A549 (cell line): ENCODE data around the gene PJVK. TPM values are rescaled to one million over a fixed set of nuclear protein-coding genes. Genes with fewer than 3 reads are reported as not detected.
A peak's percentile ranks its signal among the peaks of the same experiment; 100 is the strongest.

Experiments used
- ATAC-seq, 2 experiments: fragments of 200-7000 bp in 1 of 2; fragments of >200 bp in 1 of 2; cut with Nextera tagmentation in 1 of 2; cut with Tn5 transposase in 1 of 2; 3 replicates each; pipeline versions ENCODE4 v1.8.0 to v1.9.1; 2018 to 2020; ENCODE audit warnings: mild to moderate bottlenecking in 1 of 2, moderate library complexity in 1 of 2
- CTCF ChIA-PET: fragments of 300-600 bp; sonication (Branson Sonifier 250); formaldehyde crosslinking; extraction: SDS; loops from one replicate; lab custom pipeline; 2021; ENCODE audit warnings: antibody characterized with exemption, inconsistent platforms; lab: Yijun Ruan, JAX
- POLR2A ChIA-PET: fragments of 350-600 bp; formaldehyde crosslinking; extraction: SDS; loops from one replicate; lab custom pipeline; 2021; ENCODE audit warnings: antibody characterized with exemption, inconsistent platforms; lab: Yijun Ruan, JAX
- DNase-seq, 2 experiments: peaks; one replicate each; pipeline versions ENCODE4 v3.0.0 to v3.0.0-alpha.2; 2011 to 2016; ENCODE audit warnings: low read depth in 1 of 2, low spot score in 1 of 2
- FAIRE-seq: peaks from 2 replicates; lab custom pipeline; 2011; peaks lifted over from hg19 to GRCh38; lab: Jason Lieb, UNC
- H3K27ac ChIP-seq, 2 experiments: fragments of >200 bp; sonication (Bioruptor Twin); formaldehyde crosslinking; 3 replicates each; pipeline ENCODE4 v1.5.1; 2016 to 2017
- H3K4me1 ChIP-seq: fragments of >200 bp; sonication (Bioruptor Twin); formaldehyde crosslinking; 3 replicates; pipeline ENCODE4 v1.6.1; 2016
- H3K4me2 ChIP-seq: fragments of >200 bp; sonication (Bioruptor Twin); formaldehyde crosslinking; 3 replicates; pipeline ENCODE4 v1.6.1; 2016
- H3K4me3 ChIP-seq: fragments of >200 bp; sonication (Bioruptor Twin); formaldehyde crosslinking; 3 replicates; pipeline ENCODE4 v1.5.1; 2016
- H3K9me3 ChIP-seq: fragments of >200 bp; sonication (Bioruptor Twin); formaldehyde crosslinking; 3 replicates; pipeline ENCODE4 v1.6.1; 2016
- CHD2 ChIP-seq: fragments of 150-350 bp; IDR thresholded peaks from 2 replicates; pipeline ENCODE4 v1.6.1; 2014; ENCODE audit warnings: low read length; ENCODE audit not compliant: partially characterized antibody
- EHF ChIP-seq: fragments of 250-450 bp; sonication (Bioruptor Pico); IDR thresholded peaks from 2 replicates; pipeline ENCODE4 v1.5.0; 2020; ENCODE audit warnings: mild to moderate bottlenecking
- EHMT2 ChIP-seq: fragments of 200-600 bp; sonication (generic); IDR thresholded peaks from 2 replicates; pipeline ENCODE4 v1.6.1; 2016; ENCODE audit warnings: antibody characterized with exemption, low read depth, mild to moderate bottlenecking, moderate library complexity
- HEYL ChIP-seq: fragments of 250-450 bp; sonication (Bioruptor Pico); IDR thresholded peaks from 2 replicates; pipeline ENCODE4 v1.8.0; 2021; ENCODE audit warnings: mild to moderate bottlenecking, moderate library complexity
- HMGXB4 ChIP-seq: fragments of 250-450 bp; sonication (Bioruptor Pico); IDR thresholded peaks from 2 replicates; pipeline ENCODE4 v1.5.0; 2021; ENCODE audit warnings: mild to moderate bottlenecking, moderate library complexity, borderline replicate concordance
- HOXB5 ChIP-seq: fragments of 250-450 bp; sonication (Bioruptor Pico); IDR thresholded peaks from 2 replicates; pipeline ENCODE4 v1.5.0; 2020; ENCODE audit warnings: mild to moderate bottlenecking, moderate library complexity
- JUN ChIP-seq, 2 experiments: fragments of >200 bp; sonication (Bioruptor Twin); formaldehyde crosslinking; IDR thresholded peaks; 2 replicates in 1 of 2; 3 replicates in 1 of 2; pipeline ENCODE4 v1.6.1; 2016 to 2017
- KDM1A ChIP-seq: fragments of 200-600 bp; sonication (generic); IDR thresholded peaks from 2 replicates; pipeline ENCODE4 v1.6.1; 2016; ENCODE audit warnings: low read depth, mild to moderate bottlenecking
- MAFK ChIP-seq: fragments of 450-650 bp; IDR thresholded peaks from 2 replicates; pipeline ENCODE4 v1.6.1; 2014; ENCODE audit not compliant: partially characterized antibody
- MAX ChIP-seq: IDR thresholded peaks from 2 replicates; pipeline ENCODE4 v1.6.1; 2012
- MYC ChIP-seq: IDR thresholded peaks from 2 replicates; pipeline ENCODE4 v1.6.1; 2012; ENCODE audit warnings: mild to moderate bottlenecking, inconsistent platforms, low read length, improper control_type of control experiment, borderline replicate concordance
- NFE2L2 ChIP-seq: fragments of 150-350 bp; conservative IDR thresholded peaks from 2 replicates; pipeline ENCODE4 v1.6.1; 2014; ENCODE audit warnings: low read length
- NR3C1 ChIP-seq: fragments of >200 bp; sonication (Bioruptor Twin); formaldehyde crosslinking; IDR thresholded peaks from 3 replicates; pipeline ENCODE4 v1.6.1; 2017
- POLR2A ChIP-seq: IDR thresholded peaks from 2 replicates; pipeline ENCODE4 v1.6.1; 2012; ENCODE audit warnings: mild to moderate bottlenecking, low read length
- POLR2AphosphoS2 ChIP-seq: conservative IDR thresholded peaks from 2 replicates; pipeline ENCODE4 v1.6.1; 2012; ENCODE audit warnings: low read length, improper control_type of control experiment, inconsistent platforms
- RAD21 ChIP-seq, 2 experiments: fragments of >200 bp in 1 of 2; sonication (Bioruptor Twin) in 1 of 2; formaldehyde crosslinking in 1 of 2; IDR thresholded peaks in 1 of 2; conservative IDR thresholded peaks in 1 of 2; 2 replicates in 1 of 2; 3 replicates in 1 of 2; pipeline ENCODE4 v1.6.1; 2012 to 2018; ENCODE audit warnings: inconsistent platforms in 1 of 2
- RNF2 ChIP-seq: fragments of 200-600 bp; sonication (generic); IDR thresholded peaks from 2 replicates; pipeline ENCODE4 v1.6.1; 2016; ENCODE audit warnings: low read depth, mild to moderate bottlenecking, antibody characterized with exemption, moderate library complexity, borderline replicate concordance
- SREBF2 ChIP-seq: fragments of 450-650 bp; IDR thresholded peaks from 2 replicates; pipeline ENCODE4 v1.6.1; 2014; ENCODE audit warnings: mild to moderate bottlenecking, moderate library complexity
- TP53 ChIP-seq: fragments of 250-450 bp; sonication (Bioruptor Pico); IDR thresholded peaks from 2 replicates; pipeline ENCODE4 v1.5.0; 2021; ENCODE audit warnings: mild to moderate bottlenecking, moderate library complexity
- ZFP36 ChIP-seq: fragments of 450-650 bp; IDR thresholded peaks from 2 replicates; pipeline ENCODE4 v1.6.1; 2014; ENCODE audit warnings: borderline replicate concordance; ENCODE audit not compliant: partially characterized antibody
- ZSCAN20 ChIP-seq: fragments of 250-450 bp; sonication (Bioruptor Pico); IDR thresholded peaks from 2 replicates; pipeline ENCODE4 v1.8.0; 2022; ENCODE audit warnings: mild to moderate bottlenecking, moderate library complexity
- WGBS: methylation state at CpG from one replicate; pipeline ENCODE4 v1.1.6; 2017; ENCODE audit errors: missing lambda C conversion rate; 5-methylcytosine and 5-hydroxymethylcytosine counted together
- polyA plus RNA-seq, 4 experiments: library from polyadenylated mRNA; depleted of rRNA in 3 of 4; stranded (reverse); fragments of >200 nt; fragmentation: RNase III in 1 of 4; extraction: RNeasy Plus Mini Kit Qiagen cat#74134 plus additional on column Dnase treatment in 1 of 4; gene quantifications; 2 replicates in 3 of 4; 3 replicates in 1 of 4; pipeline ENCODE4 v1.2.3, GENCODE V29; 2011 to 2017
- TF ChIP-seq, protein P1 (sequence below): fragments of 450-650 bp; IDR thresholded peaks from 2 replicates; pipeline ENCODE4 v1.6.1; 2014; ENCODE audit warnings: antibody characterized with exemption
- TF ChIP-seq, protein P2 (sequence below): fragments of 250-450 bp; sonication (Bioruptor Pico); IDR thresholded peaks from 2 replicates; pipeline ENCODE4 v1.5.0; 2020; ENCODE audit warnings: low read depth, mild to moderate bottlenecking, moderate library complexity
- TF ChIP-seq, protein P3 (sequence below): fragments of >200 bp; sonication (Bioruptor Twin); formaldehyde crosslinking; IDR thresholded peaks from 3 replicates; pipeline ENCODE4 v1.5.1; 2016
- TF ChIP-seq, protein P4 (sequence below): fragments of >200 bp; sonication (Bioruptor Twin); formaldehyde crosslinking; IDR thresholded peaks from 2 replicates; pipeline ENCODE4 v1.6.1; 2016
- TF ChIP-seq, protein P5 (sequence below): IDR thresholded peaks from 2 replicates; pipeline ENCODE4 v1.6.1; 2012; ENCODE audit warnings: low read depth, borderline replicate concordance

Gene PJVK
- polyA plus RNA-seq, 2 of the 4 experiments (the other 2 are of a cell fraction), result 3.6 to 10.1 TPM

DNA sequence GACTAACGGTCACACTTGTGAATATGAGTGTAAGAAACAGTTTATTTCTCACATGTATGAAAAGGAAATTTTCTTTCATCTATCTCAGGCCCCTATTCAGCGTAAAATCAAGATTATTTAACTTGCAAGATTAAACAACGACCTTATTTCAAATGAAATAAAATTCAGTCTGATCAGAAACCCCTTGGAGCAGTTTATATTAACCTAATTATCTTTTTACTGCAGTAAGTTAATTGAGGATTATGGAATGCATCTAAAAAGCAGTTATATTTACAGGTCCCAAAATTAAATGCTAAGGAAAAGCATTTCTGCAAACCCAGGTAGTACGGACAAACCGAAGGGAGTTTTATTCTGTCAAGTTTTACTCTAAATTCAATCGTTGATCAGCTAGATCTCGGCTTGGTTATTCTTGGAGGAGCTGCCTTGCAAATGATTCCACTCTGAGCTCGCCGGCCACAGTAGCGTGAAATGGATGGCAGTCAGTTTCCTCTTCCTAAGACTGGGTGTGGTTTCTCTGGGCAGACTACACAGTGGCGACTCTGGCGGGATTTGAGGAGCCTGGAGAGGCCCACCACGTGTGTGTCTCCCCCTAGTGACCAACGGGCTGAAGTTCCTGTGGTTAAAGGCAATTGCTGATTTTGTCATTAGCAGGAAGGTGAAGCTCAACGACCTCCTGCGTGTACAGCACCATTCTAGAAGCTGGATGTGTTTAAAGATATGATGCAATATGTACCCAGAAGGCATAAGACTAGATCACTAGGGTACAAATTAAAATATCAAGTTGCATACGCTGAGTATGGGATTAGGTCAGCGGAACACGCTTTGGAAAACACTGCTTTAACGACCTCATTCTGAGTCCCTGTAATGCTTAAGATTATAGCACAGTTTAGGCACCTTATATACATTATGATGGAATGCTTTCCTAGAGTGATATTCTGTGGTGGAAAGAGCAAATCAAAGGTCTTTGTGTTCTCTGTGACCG lies 36.6 kb upstream of the PJVK start (continued):
- TF ChIP-seq, protein P1, sequence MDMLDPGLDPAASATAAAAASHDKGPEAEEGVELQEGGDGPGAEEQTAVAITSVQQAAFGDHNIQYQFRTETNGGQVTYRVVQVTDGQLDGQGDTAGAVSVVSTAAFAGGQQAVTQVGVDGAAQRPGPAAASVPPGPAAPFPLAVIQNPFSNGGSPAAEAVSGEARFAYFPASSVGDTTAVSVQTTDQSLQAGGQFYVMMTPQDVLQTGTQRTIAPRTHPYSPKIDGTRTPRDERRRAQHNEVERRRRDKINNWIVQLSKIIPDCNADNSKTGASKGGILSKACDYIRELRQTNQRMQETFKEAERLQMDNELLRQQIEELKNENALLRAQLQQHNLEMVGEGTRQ, result 0 out of 2 replicates have a peak, but pooled peaks have one; percentile 6
- no peak for TF ChIP-seq NFE2L2
- peak; percentile 90 for TF ChIP-seq MAX
- no peak for TF ChIP-seq SREBF2
- TF ChIP-seq, protein P2, sequence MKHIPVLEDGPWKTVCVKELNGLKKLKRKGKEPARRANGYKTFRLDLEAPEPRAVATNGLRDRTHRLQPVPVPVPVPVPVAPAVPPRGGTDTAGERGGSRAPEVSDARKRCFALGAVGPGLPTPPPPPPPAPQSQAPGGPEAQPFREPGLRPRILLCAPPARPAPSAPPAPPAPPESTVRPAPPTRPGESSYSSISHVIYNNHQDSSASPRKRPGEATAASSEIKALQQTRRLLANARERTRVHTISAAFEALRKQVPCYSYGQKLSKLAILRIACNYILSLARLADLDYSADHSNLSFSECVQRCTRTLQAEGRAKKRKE (CRISPR knock-in tag), result no peak

DNA sequence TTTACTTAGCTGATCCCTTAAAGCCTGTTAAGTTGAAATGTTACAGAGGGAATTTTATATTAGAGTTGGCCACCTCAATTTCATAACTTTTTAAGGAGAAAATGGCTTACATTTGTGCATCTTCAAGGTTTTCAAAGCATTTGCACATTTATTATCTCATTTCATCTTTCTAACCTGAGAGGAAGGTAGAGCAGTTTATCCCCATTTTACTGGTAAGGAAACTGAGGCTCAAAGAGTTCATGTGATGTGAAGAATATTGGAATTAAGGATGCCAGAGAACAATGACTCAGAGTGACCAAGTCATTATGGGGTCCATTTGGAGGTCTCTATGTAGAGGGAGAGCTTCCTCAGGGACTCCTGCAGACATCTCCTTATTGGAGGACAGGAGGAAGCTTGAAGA lies 35.2 kb upstream of the PJVK start:
- TF ChIP-seq, protein P3, sequence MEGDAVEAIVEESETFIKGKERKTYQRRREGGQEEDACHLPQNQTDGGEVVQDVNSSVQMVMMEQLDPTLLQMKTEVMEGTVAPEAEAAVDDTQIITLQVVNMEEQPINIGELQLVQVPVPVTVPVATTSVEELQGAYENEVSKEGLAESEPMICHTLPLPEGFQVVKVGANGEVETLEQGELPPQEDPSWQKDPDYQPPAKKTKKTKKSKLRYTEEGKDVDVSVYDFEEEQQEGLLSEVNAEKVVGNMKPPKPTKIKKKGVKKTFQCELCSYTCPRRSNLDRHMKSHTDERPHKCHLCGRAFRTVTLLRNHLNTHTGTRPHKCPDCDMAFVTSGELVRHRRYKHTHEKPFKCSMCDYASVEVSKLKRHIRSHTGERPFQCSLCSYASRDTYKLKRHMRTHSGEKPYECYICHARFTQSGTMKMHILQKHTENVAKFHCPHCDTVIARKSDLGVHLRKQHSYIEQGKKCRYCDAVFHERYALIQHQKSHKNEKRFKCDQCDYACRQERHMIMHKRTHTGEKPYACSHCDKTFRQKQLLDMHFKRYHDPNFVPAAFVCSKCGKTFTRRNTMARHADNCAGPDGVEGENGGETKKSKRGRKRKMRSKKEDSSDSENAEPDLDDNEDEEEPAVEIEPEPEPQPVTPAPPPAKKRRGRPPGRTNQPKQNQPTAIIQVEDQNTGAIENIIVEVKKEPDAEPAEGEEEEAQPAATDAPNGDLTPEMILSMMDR, result no peak
- TF ChIP-seq POLR2A, result no peak
- no peak for TF ChIP-seq JUN (IDR thresholded peaks at IDR 0.05)
- no peak for TF ChIP-seq RNF2
- no peak for TF ChIP-seq ZSCAN20 (CRISPR knock-in tag)
- TF ChIP-seq SREBF2, result no peak
- TF ChIP-seq, protein P4, sequence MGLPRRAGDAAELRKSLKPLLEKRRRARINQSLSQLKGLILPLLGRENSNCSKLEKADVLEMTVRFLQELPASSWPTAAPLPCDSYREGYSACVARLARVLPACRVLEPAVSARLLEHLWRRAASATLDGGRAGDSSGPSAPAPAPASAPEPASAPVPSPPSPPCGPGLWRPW, result no peak
- TF ChIP-seq MAFK, result no peak
- TF ChIP-seq HEYL (CRISPR knock-in tag), result no peak
- no peak for TF ChIP-seq NR3C1
- TF ChIP-seq, protein P5, sequence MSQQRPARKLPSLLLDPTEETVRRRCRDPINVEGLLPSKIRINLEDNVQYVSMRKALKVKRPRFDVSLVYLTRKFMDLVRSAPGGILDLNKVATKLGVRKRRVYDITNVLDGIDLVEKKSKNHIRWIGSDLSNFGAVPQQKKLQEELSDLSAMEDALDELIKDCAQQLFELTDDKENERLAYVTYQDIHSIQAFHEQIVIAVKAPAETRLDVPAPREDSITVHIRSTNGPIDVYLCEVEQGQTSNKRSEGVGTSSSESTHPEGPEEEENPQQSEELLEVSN, result no peak
- TF ChIP-seq HOXB5 (CRISPR knock-in tag), result no peak
- TF ChIP-seq KDM1A, result no peak
- FAIRE-seq (no peak), DNase-seq (no peak), ATAC-seq (no peak)
- Histone ChIP-seq H3K4me2 (no peak overlapping the region), H3K27ac (no peak overlapping the region), H3K4me1 (peaks cover 14% of the 10 kb centered on the region), H3K4me3 (no peak overlapping the region), H3K9me3 (no peaks in the 10 kb centered on the region)
- ChIA-PET CTCF (interaction anchor here (1.1 to 5.9 kb wide), 6 partner anchors 10 to 304 kb away, joined by 3 to 60 read pairs (median 25); partner anchors contain the start of gene RBM45), POLR2A (no interaction called here)

DNA sequence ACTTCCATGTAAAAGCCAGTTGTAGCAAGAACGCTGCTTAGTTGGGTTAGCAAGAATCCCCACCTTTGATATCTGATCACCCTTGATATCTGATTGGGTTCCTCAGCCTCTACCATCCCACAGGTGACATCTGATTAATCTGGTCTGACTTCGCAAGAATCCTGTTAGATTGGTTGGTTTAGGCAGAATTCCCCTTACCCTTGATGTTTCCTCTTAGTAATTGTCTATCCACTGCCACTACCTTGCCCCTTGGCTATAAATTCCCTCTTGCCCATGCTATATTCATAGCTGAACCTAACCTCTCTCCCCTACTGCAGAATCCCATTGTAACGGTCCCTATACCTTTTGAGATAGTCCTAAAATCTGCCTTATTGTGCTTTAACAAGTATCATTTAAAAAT lies 33.3 kb upstream of the PJVK start:
- ATAC-seq, result no peak
- H3K9me3 ChIP-seq, result no peaks in the 10 kb centered on the region
- peaks cover 14% of the 10 kb centered on the region for H3K4me1 ChIP-seq
- FAIRE-seq, result no peak
- ChIA-PET POLR2A (interaction anchor here (2.0 kb wide), 1 partner anchor 33 kb away, joined by 16 read pairs; the partner anchor contains the start of genes PJVK and PRKRA), CTCF (interaction anchor here (1.1 to 5.1 kb wide), 8 partner anchors 11 to 348 kb away, joined by 3 to 43 read pairs (median 9); partner anchors contain the start of gene RBM45)
- H3K4me2 ChIP-seq, result no peak overlapping the region
- no peak overlapping the region for H3K4me3 ChIP-seq
- TF ChIP-seq HEYL (CRISPR knock-in tag) (no peak), RAD21 (conservative IDR thresholded peaks at IDR 0.05 in 1 of 2, IDR thresholded peaks at IDR 0.05 in 1 of 2) (no peak), ZFP36 (no peak), HMGXB4 (no peak), SREBF2 (no peak), EHF (no peak), POLR2A (no peak), JUN (IDR thresholded peaks at IDR 0.05) (no peak), TP53 (no peak), MYC (no peak), RNF2 (no peak), ZSCAN20 (CRISPR knock-in tag) (no peak), MAFK (no peak), EHMT2 (no peak), NFE2L2 (no peak), MAX (no peak), CHD2 (no peak), POLR2AphosphoS2 (no peak)
- WGBS, result 79% methylated on average over 3 of the region's 3 CpGs
- no peak overlapping the region for H3K27ac ChIP-seq
- no peak for DNase-seq
